ENCODE data around the gene CRB2.

DNA sequence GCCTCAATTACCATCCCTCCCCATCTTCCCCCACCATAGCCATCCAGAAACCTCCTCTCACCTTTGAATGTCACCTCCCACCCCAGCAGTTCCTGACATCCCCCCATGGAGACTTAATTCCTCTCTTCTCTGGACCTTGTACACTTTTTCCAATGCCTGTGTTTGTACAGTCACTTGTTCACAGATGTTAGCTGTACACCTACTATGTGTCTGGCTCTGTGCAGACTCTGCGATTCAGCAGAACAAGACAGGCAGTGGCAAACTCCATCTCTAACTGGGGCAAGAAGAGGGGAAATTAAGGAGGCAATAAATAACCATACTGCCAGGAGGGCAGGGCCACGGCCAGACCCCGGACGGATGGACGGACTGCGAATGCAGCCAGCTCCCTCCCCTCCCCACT lies 29.8 kb upstream of the CRB2 start:
- no peak for TF ChIP-seq RAD21 (IDR thresholded peaks at IDR 0.05; ENCODE audit: low read depth)
- no peak for TF ChIP-seq TAF1 (IDR thresholded peaks at IDR 0.05; ENCODE audit: low read depth)
- TF ChIP-seq FOXM1 (IDR thresholded peaks at IDR 0.05; ENCODE audit: borderline replicate concordance, low read depth): no peak
- TF ChIP-seq YY1 (IDR thresholded peaks at IDR 0.05; ENCODE audit: low read depth): no peak
- no peak for TF ChIP-seq NFIC (IDR thresholded peaks at IDR 0.05)
- no peak for TF ChIP-seq EP300 (IDR thresholded peaks at IDR 0.05; ENCODE audit: borderline replicate concordance)
- TF ChIP-seq TEAD4 (IDR thresholded peaks at IDR 0.05): no peak
- TF ChIP-seq CREB1 (IDR thresholded peaks at IDR 0.05; ENCODE audit: low read depth): no peak
